Stimulated activated CD4-positive, alpha-beta T cell treated with anti-CD3 and anti-CD28 coated beads, TNF-alpha, amount 100 ng/mL, for 1 hour (primary cell): Measurements from ENCODE around the gene COL18A1.

ENCODE experiments used
- DNase-seq, 3 donors: peaks; one replicate each; pipeline ENCODE4 v3.0.0-alpha.2; 2020; ENCODE audit warnings: low read depth in 3 of 3, low spot score in 1 of 3

The COL18A1 gene

DNA sequence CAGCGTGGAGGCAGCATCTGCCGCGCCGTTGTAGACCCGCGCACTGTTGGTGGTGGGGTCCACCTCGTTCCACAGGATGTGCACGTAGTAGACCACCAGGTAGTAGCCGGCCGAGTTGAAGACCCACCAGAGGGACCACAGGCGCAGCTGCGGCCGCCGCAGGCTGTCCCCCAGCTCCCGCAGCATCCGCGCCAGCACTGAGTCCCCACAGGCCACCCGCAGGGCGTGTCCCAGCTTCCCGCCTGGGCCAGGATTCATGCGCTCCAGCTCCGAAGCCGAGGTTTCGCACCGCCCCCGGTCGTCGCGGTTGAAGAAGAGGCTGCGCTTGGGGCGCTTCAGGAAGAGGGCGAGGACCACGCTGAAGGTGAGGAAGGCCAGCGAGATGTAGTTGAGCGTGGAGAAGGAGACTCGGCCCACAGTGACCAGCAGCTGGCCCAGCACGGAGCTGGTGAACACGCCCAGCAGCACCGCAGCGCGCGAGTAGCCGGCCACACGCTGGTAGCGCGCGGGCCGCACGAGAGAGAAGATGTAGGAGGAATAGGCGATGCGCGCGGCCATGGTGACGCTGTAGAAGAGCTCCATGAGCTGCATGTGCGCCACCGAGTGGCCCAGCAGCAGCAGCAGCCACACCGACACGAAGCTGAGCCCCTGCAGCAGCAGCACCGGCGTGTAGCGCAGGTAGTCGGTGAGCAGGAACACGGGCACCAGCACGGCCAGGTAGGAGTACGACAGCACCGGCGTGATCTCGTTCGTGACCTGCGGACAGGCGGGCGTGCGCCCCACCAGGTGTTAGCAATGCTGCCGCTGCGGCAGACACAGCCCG lies 126.6 kb downstream of the COL18A1 start:
- no peak for DNase-seq

DNA sequence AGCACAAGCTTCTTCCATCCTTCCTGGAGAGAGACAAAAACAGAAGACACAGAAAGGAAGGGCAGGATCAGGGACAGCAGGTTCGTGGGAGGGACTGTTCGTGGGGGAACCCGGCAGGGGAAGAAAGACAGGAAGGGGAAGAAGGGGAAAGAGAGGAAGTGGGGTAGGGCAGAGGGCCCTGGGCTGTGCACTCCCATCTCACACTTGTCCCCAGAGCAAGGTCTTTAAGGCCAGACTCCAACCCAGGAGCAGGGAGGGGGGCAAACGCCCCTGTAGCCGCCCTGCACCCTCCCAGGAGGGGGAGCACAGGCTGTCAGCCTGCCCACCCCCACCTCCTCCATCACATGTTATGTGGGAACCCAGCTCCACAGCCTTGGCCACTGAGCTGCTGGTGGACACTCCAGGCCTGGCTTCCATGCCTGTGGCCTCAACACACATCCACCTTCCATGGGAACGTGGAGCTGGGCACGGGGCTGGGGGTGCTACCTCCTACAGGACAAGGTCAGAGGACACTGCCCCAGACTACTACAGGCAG lies 127.9 kb downstream of the COL18A1 start:
- no peak for DNase-seq

DNA sequence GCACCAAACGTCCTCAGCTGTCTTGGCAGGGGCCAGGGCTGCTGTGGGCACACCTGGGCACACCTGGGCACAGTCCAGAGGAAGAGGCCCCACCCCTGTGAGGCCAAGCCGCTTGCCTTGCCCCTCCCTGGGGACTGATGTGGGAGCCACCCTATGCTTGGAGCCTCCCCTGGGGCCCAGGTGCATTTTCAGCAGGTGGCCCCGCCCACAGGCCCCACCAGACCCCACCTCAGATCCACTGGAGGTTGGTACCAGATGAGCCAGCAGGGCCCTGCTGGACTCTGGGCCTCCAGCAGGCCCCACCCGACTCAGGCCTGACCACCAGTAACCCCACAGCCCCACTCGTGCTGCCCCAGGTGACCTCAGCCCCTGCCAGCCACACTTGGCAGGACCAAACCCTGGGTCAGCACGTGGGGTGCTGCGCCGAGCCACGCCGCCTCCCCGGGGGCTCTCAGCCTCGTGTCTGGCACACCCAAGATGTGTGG lies 128.4 kb downstream of the COL18A1 start:
- DNase-seq: no peak

DNA sequence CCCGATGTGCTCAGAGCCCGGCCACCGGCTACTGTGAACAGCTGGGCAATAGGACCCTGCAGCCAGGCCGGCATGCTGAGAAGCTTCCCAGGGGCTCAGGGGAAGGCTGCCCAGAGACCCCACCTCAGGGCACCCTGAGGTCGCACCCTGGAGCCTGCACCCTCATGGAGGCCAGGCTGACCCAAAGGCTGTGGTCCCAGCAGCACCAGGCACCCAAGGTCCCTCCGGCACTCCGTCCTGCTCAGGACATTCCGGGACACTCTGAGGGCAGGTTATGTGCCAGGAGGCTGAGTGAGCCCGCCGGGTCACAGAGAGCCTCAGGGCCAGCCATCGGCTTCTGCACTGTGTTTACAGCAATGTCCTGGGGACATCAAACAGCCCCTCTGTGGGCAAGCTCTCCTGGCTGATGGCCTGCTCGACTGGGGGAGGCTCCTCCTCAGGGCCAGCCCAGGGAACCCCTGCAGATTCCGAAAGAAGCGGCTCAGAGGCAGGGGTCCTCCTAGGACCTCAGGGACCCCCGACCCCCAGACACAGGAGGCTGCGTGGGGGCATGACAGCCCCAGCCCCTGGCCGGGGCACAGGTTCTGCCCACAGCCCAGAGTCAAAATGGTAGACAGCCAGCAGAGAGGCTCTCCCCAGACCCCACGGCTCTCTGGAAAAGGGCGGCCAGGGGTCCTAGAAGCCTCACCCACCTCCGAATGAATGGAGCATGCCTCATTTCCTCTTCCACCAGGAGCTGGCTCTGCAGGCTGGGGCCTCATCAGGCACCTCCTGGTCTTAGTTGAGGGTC lies 129.1 kb downstream of the COL18A1 start:
- no peak for DNase-seq

DNA sequence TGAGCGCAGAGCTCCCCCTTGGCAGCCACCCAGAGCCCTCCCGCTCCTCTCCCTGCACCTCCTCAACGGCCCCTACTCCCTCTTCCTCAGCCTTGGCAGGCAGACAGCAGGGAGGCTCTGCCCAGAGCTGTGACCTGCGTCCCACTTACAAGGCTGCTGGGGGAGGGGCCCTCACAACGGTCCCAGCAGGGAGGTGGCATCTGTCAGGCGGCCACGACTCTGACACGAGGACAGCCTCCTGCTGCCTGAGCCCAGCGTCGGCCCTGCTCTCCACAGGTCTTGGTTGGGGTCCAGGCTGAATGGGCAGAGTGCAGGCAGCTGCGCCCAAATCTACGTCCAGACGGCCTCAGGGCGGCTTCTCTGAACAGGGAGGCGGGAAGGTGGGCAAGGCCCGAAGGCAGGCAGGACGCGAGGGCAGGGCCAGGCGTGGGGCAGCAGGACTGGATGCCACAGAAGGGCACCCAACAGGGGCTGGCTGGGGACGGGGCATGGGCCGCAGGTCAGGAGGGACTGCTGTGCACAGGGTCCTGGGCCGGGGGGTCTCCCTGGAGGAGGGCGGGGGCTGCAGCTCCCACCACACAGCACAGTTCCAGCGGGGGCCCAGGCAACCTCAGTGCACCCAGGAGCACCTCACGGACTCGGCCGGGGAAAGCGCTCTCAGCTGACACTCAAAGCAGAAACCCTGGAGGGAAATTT lies 129.8 kb downstream of the COL18A1 start:
- DNase-seq: no peak

- no peak for DNase-seq
Observed at GRCh38 chr21:45535341-45536081, 130.5 kb downstream of the COL18A1 start.

GRCh38 chr21:45536301-45537081 lies 131.5 kb downstream of the COL18A1 start:
- no peak for DNase-seq

- DNase-seq: no peak
Observed at GRCh38 chr21:45537111-45537745, 132.3 kb downstream of the COL18A1 start.

- no peak for DNase-seq
Observed at GRCh38 chr21:45537746-45538291, 132.9 kb downstream of the COL18A1 start.

- DNase-seq: no peak
Observed at GRCh38 chr21:45538381-45539045, 133.5 kb downstream of the COL18A1 start.

GRCh38 chr21:45539046-45539795 lies 134.3 kb downstream of the COL18A1 start:
- DNase-seq: no peak

DNA sequence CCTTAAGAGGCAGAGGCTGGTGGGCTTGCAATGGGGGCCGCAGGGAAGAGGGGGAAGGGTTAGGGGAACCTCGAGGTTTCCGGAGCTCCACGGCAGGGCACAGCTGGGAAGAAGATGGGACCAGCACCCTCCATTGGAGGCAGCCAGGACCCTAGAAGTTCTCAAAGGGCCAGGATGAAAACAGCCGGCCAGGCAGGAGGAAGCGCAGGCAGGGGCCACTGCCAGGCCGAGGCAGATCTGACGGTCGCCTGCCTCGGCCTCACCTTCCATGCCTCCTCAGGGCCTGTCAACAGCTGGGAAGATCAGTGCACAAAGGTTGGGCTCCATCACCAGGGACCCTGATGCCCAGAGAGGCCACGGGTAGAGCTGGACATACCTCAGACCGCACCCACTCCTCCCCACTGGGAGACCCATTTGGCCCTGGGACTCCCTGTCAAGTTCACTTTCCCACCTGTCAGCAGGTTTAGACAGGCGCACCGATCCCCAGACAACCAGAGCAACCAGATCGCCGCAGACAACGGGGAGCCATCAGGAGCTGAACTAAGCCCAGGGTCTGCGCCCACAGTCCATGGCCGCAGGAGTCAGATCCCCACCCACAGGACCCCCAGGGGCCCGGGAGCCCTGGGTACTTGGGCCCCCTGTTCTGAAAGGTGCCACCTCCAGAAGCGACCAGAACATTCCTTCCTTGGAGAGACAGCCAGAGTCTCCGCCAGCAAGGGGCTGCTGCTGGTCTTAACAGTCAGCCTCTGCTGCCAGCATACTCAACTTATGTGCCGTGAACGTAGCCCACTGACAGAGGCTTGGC lies 135.0 kb downstream of the COL18A1 start:
- no peak for DNase-seq

DNA sequence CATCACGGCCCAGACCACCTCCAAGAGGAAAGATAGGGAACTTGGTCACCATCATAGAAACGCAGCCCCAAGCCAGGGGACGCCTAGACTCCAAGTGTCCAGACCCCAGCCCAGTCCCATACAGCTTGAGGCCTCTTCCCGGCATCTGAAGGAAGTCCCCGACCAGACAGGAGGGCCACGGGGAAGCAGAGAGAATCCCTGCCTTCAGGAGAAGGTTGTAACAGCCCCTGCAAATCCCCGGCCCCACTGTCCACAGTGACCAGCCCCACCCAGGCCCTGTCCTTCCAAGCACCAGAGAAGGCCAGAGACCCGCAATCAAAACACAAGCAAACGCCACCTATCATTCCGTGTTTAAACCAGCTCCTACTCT lies 135.6 kb downstream of the COL18A1 start:
- no peak for DNase-seq

GRCh38 chr21:45541221-45542039 lies 136.5 kb downstream of the COL18A1 start:
- DNase-seq: peak; percentile 25 to 71 (median 33)

GRCh38 chr21:45542242-45542666 lies 137.3 kb downstream of the COL18A1 start, which contains the start of gene SLC19A1:
Gene SLC19A1 (minus strand): TSS chr21:45542440. CDS start chr21:45537959, 4,481 bp downstream.
- peak in 2 of 3 donors; percentile 51 to 64 for DNase-seq
